EH (cell line): Measurements from ENCODE around the gene KATNA1.

Experiments used
- DNase-seq: peaks from one replicate; pipeline ENCODE4 v3.0.0-alpha.2; 2015; ENCODE audit warnings: low read depth

The KATNA1 gene

GRCh38 chr6:149608381-149608982, 40.0 kb downstream of the KATNA1 start:
- DNase-seq: no peak

GRCh38 chr6:149600508-149600907, 48.0 kb downstream of the KATNA1 start:
- no peak for DNase-seq

GRCh38 chr6:149593408-149593807, 55.1 kb downstream of the KATNA1 start:
- no peak for DNase-seq

- no peak for DNase-seq
These were observed 55.5 kb downstream of the KATNA1 start for GRCh38 chr6:149592983-149593382.

- no peak for DNase-seq
These were observed 62.4 kb downstream of the KATNA1 start for GRCh38 chr6:149586149-149586548.

- DNase-seq: no peak
These were observed 67.2 kb downstream of the KATNA1 start for GRCh38 chr6:149581349-149581748.

GRCh38 chr6:149580880-149581279, 67.6 kb downstream of the KATNA1 start:
- DNase-seq: no peak

- DNase-seq: no peak
These were observed 80.4 kb downstream of the KATNA1 start for GRCh38 chr6:149567945-149568585.

GRCh38 chr6:149567194-149567586, 81.3 kb downstream of the KATNA1 start:
- DNase-seq: no peak

GRCh38 chr6:149566410-149567193, 81.9 kb downstream of the KATNA1 start:
- peak; percentile 48 for DNase-seq

- peak; percentile 94 for DNase-seq
These were observed 82.7 kb downstream of the KATNA1 start, which contains the start of gene GINM1 for GRCh38 chr6:149565527-149566409. Gene GINM1, plus strand, starts transcription at chr6:149566375. Its CDS starts 40 bp downstream, at chr6:149566415.

GRCh38 chr6:149563928-149564325, 84.6 kb downstream of the KATNA1 start:
- peak; percentile 12 for DNase-seq

GRCh38 chr6:149563203-149563927, 85.1 kb downstream of the KATNA1 start:
- DNase-seq: peak; percentile 88

- no peak for DNase-seq
These were observed 87.8 kb downstream of the KATNA1 start for GRCh38 chr6:149560736-149561135.

GRCh38 chr6:149559389-149559788, 89.1 kb downstream of the KATNA1 start:
- DNase-seq: no peak

- DNase-seq: no peak
These were observed 90.5 kb downstream of the KATNA1 start for GRCh38 chr6:149558029-149558428.

GRCh38 chr6:149551920-149552319, 96.6 kb downstream of the KATNA1 start:
- DNase-seq: no peak

- peak; percentile 95 for DNase-seq
These were observed 102.6 kb downstream of the KATNA1 start, which contains the start of gene PPIL4 for GRCh38 chr6:149545754-149546471. Gene PPIL4, minus strand, starts transcription at chr6:149546043. Its CDS starts 38 bp downstream, at chr6:149546005.

- peak; percentile 79 for DNase-seq
These were observed 103.2 kb downstream of the KATNA1 start for GRCh38 chr6:149545258-149545753.
